ENCODE data around the gene OTOP2.

OTOP2 gene

DNA sequence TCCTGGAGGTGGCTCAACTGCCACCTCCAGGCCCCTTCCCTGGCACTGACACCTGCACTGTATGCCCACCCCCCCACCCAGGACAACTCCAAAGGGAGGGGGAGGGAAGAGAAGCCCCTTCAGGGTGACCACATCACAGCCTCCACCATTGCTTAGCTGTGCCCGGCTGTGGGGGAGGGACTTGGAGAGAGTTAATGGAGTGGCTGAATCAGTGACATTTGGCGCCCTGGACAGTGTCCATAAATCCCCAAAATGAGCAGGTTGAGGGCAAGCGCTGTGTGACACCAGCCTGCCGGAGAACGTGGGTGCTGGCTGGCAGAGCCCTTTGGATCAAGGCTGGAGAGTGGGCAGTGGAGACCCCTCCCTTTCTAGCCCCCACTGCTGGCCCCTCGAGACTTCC lies 1.9 kb upstream of the OTOP2 start:
- no peak for DNase-seq (ENCODE audit: low read depth, low spot score)
- H3K27ac ChIP-seq: no peak overlapping the region

DNA sequence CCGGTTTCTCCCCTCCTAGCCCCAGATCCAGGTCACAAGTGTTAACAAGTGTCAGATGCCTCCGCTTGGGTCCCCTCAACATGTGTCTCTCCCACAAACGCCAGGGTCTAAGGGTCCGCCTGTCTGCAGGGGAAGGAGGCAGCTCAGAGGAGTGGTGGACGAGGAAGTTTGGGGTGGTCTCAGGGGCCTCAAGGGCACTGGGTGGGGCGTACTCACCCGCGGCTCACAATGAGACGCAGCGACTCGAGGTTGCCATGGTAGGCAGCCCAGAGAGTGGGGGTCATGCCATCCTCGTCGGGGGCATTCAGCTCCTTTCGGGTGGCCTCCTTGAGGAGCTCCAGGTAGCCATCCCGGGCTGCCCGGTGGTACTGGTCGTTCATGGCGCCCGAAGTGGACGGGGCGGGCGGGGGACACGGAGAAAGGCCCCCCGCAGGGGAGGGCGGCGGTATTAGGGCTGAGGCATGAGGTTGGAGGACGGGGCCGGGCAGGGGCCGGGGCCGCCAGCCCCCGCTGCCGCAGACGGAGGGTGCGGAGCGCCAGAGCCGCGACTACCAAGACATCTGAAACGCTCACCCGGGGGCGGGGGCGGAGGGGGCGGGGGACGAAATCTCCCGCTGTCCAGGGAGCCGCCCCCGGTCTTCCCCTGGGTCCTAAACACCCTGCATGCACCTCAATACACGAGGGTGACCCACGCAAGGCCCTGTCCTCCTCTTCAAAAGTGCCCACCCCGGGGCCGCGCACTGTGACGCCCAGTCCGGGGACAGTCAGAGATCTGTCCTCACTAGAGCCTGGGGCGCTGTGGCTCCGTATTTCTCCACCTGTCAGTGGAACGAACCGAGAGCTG lies 1.2 kb upstream of the OTOP2 start, which contains the start of gene USH1G:
Gene USH1G (minus strand): TSS at position 562 of the 844 bp plus-strand sequence. CDS start 182 bp downstream, at position 380.
- no peak for DNase-seq (ENCODE audit: low read depth, low spot score)
- H3K27ac ChIP-seq: no peak within 1 kb of the TSS

DNA sequence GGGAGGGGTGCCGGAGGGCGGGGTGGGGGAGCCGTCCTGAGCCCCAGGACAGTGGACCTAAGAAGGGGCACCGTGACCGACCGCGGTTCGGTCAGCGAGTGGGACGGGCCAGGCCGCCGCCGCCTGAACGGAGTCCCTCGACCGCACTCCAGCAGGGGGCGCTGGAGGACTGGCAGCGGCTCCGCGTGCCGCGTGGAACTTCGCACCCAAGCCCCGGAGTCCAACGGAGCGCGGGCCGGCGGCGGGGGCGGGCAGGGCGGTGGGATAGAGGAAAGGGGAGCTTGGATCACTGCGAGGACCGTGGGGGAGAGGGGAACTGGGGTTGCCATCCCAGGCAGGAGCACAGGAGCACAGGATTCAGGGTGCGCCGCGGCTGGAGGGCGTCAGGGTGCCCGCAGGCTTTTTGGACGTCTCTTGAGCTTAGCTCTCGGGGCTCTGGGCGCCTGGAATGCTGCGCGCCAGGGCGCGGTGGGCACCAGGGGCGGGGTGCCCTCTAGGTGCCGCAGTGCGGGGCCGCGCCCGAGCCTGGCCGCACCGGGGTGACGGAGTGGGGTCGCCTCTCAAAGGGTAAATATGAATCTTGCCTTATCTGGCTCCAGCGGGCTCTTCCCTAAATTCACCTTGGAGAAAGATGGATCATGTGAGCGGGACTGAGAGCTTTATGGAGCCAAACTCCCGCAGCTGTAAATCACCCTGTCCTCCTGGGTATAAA lies 379 bp upstream of the OTOP2 start:
- no peak for DNase-seq (ENCODE audit: low read depth, low spot score)
- H3K27ac ChIP-seq: no peak overlapping the region

DNA sequence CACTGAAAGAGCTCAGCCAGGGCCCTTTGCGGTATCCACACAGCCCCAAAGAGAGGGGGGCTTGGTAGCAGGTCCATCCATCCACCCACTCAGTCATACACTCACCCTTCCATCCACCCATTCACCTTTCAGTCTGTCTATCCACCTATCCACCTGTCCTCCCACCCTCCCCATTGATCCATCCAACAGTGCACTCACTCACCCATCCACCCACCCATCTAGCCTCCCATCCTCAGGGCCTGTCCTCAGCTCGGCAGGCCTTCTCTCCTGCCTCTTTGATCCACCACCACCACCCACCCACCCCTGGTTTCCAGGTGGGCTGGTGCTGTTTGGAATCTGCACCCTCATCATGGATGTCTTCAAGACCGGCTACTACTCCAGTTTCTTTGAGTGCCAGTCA lies 1.2 kb downstream of the OTOP2 start:
- no peak overlapping the region for H3K27ac ChIP-seq
- no peak for DNase-seq (ENCODE audit: low read depth, low spot score)

DNA sequence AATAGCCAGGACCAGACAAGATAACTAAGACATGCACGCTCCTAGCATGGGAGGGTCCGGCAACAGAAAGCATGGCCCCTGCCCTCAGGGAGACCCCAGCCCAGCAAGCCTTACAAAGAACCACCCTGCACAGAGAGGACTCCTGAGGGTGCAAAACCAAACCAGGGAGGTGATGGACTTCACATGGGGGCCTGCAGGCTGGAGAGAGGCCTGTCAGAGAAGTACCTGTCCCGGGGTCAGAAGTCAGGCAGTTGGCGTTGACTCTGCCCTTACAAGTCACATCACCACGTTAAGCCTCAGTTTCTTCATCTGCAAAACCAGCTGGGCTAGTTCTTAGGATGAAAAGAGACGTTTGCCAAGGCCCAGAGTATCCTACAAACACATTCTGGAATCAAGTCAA lies 4.7 kb downstream of the OTOP2 start:
- no peak overlapping the region for H3K27ac ChIP-seq
- no peak for DNase-seq (ENCODE audit: low read depth, low spot score)

DNA sequence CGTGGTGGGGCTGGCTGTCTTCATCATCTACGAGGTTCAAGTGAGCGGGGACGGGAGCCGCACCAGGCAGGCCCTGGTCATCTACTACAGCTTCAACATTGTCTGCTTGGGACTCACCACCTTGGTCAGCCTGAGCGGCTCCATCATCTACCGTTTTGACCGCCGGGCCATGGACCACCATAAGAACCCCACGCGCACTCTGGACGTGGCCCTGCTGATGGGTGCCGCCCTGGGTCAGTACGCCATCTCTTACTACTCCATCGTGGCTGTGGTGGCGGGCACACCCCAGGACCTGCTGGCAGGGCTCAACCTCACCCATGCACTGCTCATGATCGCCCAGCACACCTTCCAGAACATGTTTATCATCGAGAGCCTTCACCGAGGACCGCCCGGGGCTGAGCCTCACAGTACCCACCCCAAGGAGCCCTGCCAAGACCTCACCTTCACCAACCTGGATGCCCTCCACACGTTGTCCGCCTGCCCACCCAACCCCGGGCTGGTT lies 6.5 kb downstream of the OTOP2 start:
- DNase-seq (ENCODE audit: low read depth, low spot score): no peak

DNA sequence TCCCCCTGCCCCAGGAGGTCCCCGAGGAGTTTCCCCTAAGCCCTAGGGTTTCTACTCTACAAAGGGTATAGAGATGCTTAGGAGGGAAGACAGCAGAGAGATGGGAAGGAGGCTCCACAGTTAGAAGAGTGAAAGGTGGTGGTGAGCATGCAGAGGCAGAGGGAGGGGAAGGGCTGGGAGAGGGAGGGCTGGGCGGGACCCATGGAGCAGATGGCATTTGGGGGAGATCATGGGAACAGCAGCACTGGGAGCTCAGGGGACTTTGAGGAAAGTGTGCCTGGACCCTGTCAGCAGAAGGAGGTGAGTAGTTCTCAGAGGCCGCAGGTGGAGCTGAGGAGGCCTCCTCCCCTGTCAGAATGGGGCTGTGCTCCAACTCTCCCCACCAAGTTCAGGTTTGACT lies 11.0 kb downstream of the OTOP2 start:
- no peak overlapping the region for H3K27ac ChIP-seq
- DNase-seq (ENCODE audit: low read depth, low spot score): no peak

More for the DNA sequence above, 6.5 kb downstream of the OTOP2 start:
- H3K27ac ChIP-seq: no peak overlapping the region

GRCh38 chr17:74935585-74936469 lies 11.8 kb downstream of the OTOP2 start, which contains the start of gene OTOP3:
Gene OTOP3, plus strand, starts transcription at chr17:74935898. Its CDS starts 24 bp downstream, at chr17:74935922.
- no peak for DNase-seq (ENCODE audit: low read depth, low spot score)
- H3K27ac ChIP-seq: no peak within 1 kb of the TSS

DNA sequence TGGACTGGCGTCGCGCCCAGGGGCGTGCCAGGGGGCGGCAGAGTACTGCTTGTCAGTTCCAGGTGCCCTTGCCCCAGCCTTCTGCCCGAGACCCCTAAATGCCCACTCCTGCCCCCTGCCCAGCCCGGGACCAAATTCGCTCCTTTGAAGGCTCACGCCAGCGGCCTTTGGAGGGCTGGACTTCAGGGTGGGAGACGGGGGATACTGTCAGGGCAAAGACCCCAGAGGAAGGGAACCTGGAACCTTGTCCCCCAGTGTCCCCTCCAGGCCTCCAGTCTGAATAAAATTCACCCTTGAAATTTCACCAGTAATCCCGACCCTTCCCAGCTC lies 12.4 kb downstream of the OTOP2 start:
- H3K27ac ChIP-seq: no peak overlapping the region
- DNase-seq (ENCODE audit: low read depth, low spot score): no peak

DNA sequence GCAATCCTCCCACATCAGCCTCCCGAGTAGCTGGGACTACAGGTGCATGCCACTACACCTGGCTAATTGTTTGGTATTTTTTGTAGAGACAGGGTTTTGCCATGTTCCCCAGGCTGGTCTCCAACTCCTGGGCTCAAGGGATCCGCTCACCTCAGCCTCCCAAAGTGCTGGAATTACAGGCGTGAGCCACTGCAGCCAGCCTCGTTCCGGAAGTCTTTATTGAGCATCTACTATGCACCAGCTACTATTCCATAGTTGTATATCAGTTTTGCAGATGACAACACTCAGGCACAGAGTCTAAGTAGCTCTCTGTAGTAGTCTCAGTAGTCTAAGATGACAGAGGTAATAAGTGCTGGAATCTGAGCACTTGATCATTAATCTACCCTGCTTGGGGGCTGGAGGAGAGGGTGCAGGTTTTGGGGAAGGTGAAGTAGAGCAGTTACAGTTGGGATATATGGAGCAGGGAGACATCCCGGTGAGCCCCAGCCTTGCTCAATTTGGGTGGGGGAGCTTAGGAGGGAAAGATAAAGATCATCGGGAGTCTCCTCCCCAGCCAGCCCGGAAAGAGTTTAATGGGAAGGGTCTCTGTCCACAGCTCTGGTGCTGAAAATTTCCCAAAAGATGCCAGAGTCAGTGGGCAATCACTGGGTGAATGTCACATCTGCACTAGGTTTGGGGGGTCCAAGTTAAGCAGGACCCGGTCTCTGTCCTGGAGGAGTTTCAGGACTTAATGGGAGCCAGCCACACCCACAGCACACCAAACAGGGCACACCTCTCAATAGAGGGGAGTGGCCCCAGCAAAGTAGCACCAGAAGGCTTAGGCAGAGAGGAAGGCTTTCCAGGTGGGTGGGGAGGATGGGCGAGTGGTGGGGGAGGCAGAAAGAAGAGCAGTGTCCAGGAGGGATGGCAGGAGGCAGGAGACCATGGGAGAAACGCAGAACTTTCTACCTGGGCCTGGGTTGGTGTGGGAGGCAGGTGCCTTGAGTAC lies 13.3 kb downstream of the OTOP2 start:
- DNase-seq (ENCODE audit: low read depth, low spot score): no peak
- no peak overlapping the region for H3K27ac ChIP-seq

DNA sequence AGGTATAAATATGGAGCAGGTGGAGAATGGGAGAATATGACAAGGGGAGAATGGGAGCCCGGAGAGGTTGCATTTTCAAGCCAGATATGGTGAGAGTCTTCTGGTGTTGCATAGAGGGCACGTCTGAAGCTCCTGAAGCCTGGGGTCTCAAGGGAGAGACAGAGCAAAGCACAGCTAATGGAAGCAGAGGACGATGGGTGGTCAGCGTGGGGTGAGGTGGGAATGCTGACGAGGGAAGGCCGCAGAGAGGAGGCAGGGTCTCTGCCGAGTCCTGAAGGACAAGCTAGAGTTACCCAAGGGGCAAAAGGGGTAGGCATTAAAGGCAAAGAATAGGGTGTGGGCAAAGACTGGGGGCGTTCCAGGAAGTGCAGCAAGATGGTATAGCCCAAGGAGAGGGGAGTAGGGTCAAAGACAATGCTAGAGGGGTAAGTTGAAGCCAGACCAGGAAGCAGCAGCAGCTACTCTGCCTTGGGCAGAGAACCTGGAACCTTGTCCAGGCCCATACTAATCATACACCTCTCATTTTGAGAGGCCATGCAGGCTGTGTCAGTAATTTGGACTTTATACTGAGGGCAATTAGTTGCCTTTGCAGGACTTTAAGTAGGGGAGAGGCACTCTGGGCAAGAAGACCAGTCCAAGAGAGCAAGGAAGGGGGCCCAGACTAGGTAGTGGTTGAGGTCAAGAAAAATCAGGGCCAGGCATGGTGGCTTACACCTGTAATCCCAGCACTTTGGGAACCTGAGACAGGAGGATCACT lies 14.3 kb downstream of the OTOP2 start:
- DNase-seq (ENCODE audit: low read depth, low spot score): no peak
- H3K27ac ChIP-seq: no peak overlapping the region

DNA sequence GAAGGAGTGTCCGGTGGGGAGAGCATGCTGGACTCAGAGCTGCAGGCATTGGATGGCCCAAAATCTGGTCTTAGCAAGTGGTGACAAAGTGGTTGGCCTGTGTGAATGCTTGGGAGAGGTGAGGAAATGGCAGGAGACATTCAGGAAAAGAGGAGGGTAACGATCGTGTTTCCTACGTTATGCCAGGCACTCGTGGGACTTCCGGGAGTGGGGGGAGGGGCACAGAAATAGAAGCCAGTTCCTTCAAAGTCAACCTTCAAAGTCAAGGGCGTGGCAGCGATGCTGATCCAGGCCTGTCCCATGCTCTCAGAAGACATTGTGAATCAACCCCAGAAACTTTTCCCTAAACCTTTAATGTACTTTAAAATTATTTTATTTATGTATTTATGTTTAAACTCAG lies 15.5 kb downstream of the OTOP2 start:
- no peak overlapping the region for H3K27ac ChIP-seq
- DNase-seq (ENCODE audit: low read depth, low spot score): no peak

GRCh38 chr17:74941128-74941725 lies 17.2 kb downstream of the OTOP2 start:
- no peak overlapping the region for H3K27ac ChIP-seq
- DNase-seq (ENCODE audit: low read depth, low spot score): no peak

- peak; percentile 90 for DNase-seq (ENCODE audit: low read depth, low spot score)
These were observed 19.9 kb downstream of the OTOP2 start for GRCh38 chr17:74943808-74944522.

DNA sequence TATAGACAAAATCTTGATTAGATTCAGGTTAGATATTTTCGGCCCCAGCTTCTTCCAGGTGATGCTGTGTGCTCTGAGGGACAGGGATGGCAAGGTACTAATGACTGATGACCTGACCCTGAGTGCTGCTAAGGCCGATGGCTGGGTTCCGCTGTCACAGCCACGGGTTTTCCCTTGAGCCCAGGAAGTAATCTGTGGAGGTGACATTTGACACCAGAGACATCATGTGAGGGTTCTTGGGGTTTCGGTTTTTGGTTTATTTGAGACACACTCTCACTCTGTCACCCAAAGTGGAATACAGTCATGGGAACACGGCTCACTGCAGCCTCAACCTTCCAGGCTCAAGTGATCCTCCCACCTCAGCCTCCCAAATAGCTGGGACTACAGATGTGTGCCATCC lies 21.5 kb downstream of the OTOP2 start:
- peak overlapping the region; percentile 93 for H3K27ac ChIP-seq
- DNase-seq (ENCODE audit: low read depth, low spot score): no peak

More at GRCh38 chr17:74943808-74944522, 19.9 kb downstream of the OTOP2 start:
- H3K27ac ChIP-seq: peak overlapping the region; percentile 93

GRCh38 chr17:74946641-74947040 lies 22.6 kb downstream of the OTOP2 start:
- H3K27ac ChIP-seq: no peak overlapping the region
- DNase-seq (ENCODE audit: low read depth, low spot score): no peak

DNA sequence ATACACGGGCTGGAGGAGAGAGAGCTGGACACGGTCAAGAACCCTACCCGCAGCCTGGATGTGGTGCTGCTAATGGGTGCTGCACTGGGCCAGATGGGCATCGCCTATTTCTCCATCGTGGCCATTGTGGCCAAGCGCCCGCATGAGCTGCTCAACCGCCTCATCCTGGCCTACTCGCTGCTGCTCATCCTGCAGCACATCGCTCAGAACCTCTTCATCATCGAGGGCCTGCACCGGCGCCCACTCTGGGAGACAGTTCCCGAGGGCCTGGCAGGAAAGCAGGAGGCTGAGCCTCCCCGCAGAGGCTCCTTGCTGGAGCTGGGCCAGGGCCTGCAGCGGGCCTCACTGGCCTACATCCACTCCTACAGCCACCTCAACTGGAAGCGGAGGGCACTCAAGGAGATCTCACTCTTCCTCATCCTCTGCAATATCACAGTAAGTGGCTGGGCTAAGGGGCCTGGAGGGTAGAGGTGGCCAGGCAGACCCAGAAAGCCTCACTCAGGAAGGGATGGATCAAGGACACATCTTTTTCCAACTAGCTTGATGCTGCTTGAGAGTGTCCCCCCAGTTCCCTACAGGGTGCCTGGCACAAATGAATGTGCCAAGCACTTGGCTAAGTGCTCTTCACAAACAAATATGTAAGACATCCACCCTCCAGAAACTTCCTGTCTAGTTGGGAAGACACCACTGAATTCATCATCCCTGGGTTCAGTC lies 23.1 kb downstream of the OTOP2 start:
- no peak overlapping the region for H3K27ac ChIP-seq
- DNase-seq (ENCODE audit: low read depth, low spot score): no peak
